ENCODE results near the gene SPO11. TPM values are rescaled to one million over a fixed set of nuclear protein-coding genes. Genes with fewer than 3 reads are reported as not detected.

Gene SPO11
- total RNA-seq, 1 donor from 2014 or later, result not detected

- no peak overlapping the region for H3K27ac Mint-ChIP-seq
- no peaks in the 10 kb centered on the region for H3K9me3 Mint-ChIP-seq
- peaks cover 3% of the 10 kb centered on the region for H3K4me1 Mint-ChIP-seq
- H3K4me3 Mint-ChIP-seq, result no peak overlapping the region
- TF ChIP-seq CTCF (IDR thresholded peaks at IDR 0.05; ENCODE audit: unreplicated experiment), result no peak
- H3K27me3 Mint-ChIP-seq (ENCODE audit: low read depth), result no peaks in the 10 kb centered on the region
- H3K36me3 Mint-ChIP-seq, result no peaks in the 10 kb centered on the region
- no peak for DNase-seq (ENCODE audit: low spot score in 2 of 2, unreplicated experiment in 2 of 2)
These were observed 28.6 kb upstream of the SPO11 start for GRCh38 chr20:57301026-57301425.

GRCh38 chr20:57306747-57307146, 22.9 kb upstream of the SPO11 start:
- Mint-ChIP-seq H3K4me3 (no peak overlapping the region), H3K9me3 (no peaks in the 10 kb centered on the region), H3K27me3 (ENCODE audit: low read depth) (no peaks in the 10 kb centered on the region), H3K27ac (no peak overlapping the region), H3K4me1 (peaks cover 22% of the 10 kb centered on the region), H3K36me3 (no peaks in the 10 kb centered on the region)
- no peak for TF ChIP-seq CTCF (IDR thresholded peaks at IDR 0.05; ENCODE audit: unreplicated experiment)
- no peak for DNase-seq (ENCODE audit: low spot score in 2 of 2, unreplicated experiment in 2 of 2)

- no peak for DNase-seq (ENCODE audit: low spot score in 2 of 2, unreplicated experiment in 2 of 2)
- TF ChIP-seq CTCF (IDR thresholded peaks at IDR 0.05; ENCODE audit: unreplicated experiment), result no peak
- Mint-ChIP-seq H3K4me1 (peaks cover 22% of the 10 kb centered on the region), H3K9me3 (no peaks in the 10 kb centered on the region), H3K36me3 (no peaks in the 10 kb centered on the region), H3K27me3 (ENCODE audit: low read depth) (no peaks in the 10 kb centered on the region), H3K4me3 (no peak overlapping the region), H3K27ac (no peak overlapping the region)
These were observed 20.9 kb upstream of the SPO11 start for GRCh38 chr20:57308451-57309271.

- peaks cover 22% of the 10 kb centered on the region for H3K4me1 Mint-ChIP-seq
- H3K36me3 Mint-ChIP-seq, result no peaks in the 10 kb centered on the region
- H3K4me3 Mint-ChIP-seq, result no peak overlapping the region
- no peak for DNase-seq (ENCODE audit: low spot score in 2 of 2, unreplicated experiment in 2 of 2)
- TF ChIP-seq CTCF (IDR thresholded peaks at IDR 0.05; ENCODE audit: unreplicated experiment), result no peak
- H3K27me3 Mint-ChIP-seq (ENCODE audit: low read depth), result no peaks in the 10 kb centered on the region
- no peak overlapping the region for H3K27ac Mint-ChIP-seq
- no peaks in the 10 kb centered on the region for H3K9me3 Mint-ChIP-seq
These were observed 20.0 kb upstream of the SPO11 start for GRCh38 chr20:57309544-57310115.

- no peaks in the 10 kb centered on the region for H3K27me3 Mint-ChIP-seq (ENCODE audit: low read depth)
- peaks cover 19% of the 10 kb centered on the region for H3K4me1 Mint-ChIP-seq
- H3K9me3 Mint-ChIP-seq, result no peaks in the 10 kb centered on the region
- no peak for DNase-seq (ENCODE audit: low spot score in 2 of 2, unreplicated experiment in 2 of 2)
- H3K36me3 Mint-ChIP-seq, result no peaks in the 10 kb centered on the region
- H3K27ac Mint-ChIP-seq, result no peak overlapping the region
- TF ChIP-seq CTCF (IDR thresholded peaks at IDR 0.05; ENCODE audit: unreplicated experiment), result no peak
- H3K4me3 Mint-ChIP-seq, result no peak overlapping the region
These were observed 18.6 kb upstream of the SPO11 start for GRCh38 chr20:57310821-57311514.

Measured in mesothelial cell of epicardium (in vitro differentiated cells).